Putamen (tissue), 1 donor: ENCODE data around the gene NSD2.
"Not testable (repeated sequence)": the region's sequence is repeated elsewhere in the genome, so short reads cannot be mapped to it uniquely, and the experiment has no call there.

Source experiments
- DNase-seq: peaks from one replicate; pipeline ENCODE4 v3.0.0-alpha.2; 2016; ENCODE audit warnings: low spot score

NSD2 gene

GRCh38 chr4:1899149-1900086 lies 28.2 kb downstream of the NSD2 start:
- peak; percentile 47 for DNase-seq

GRCh38 chr4:1900087-1900433 lies 28.9 kb downstream of the NSD2 start:
- no peak for DNase-seq

- DNase-seq = no peak
Observed at GRCh38 chr4:1900624-1901023, 29.4 kb downstream of the NSD2 start.

- no peak for DNase-seq
Observed at GRCh38 chr4:1901127-1901526, 29.9 kb downstream of the NSD2 start.

GRCh38 chr4:1902243-1902642 lies 31.1 kb downstream of the NSD2 start:
- DNase-seq = no peak

GRCh38 chr4:1903035-1903434 lies 31.8 kb downstream of the NSD2 start:
- DNase-seq = no peak

- DNase-seq = no peak
Observed at GRCh38 chr4:1904042-1904441, 32.8 kb downstream of the NSD2 start.

- DNase-seq = no peak
Observed at GRCh38 chr4:1907848-1908525, 36.8 kb downstream of the NSD2 start.

- DNase-seq = not testable (repeated sequence)
Observed at GRCh38 chr4:1909696-1910095, 38.5 kb downstream of the NSD2 start.

- peak; percentile 17 for DNase-seq
Observed at GRCh38 chr4:1910643-1911042, 39.5 kb downstream of the NSD2 start.

- DNase-seq = not testable (repeated sequence)
Observed at GRCh38 chr4:1911316-1911715, 40.1 kb downstream of the NSD2 start.

- no peak for DNase-seq
Observed at GRCh38 chr4:1922821-1923220, 51.6 kb downstream of the NSD2 start.

GRCh38 chr4:1927675-1928074 lies 56.5 kb downstream of the NSD2 start:
- no peak for DNase-seq

- no peak for DNase-seq
Observed at GRCh38 chr4:1928356-1929239, 57.4 kb downstream of the NSD2 start.

- no peak for DNase-seq
Observed at GRCh38 chr4:1932736-1933135, 61.5 kb downstream of the NSD2 start.

GRCh38 chr4:1933700-1934099 lies 62.5 kb downstream of the NSD2 start:
- no peak for DNase-seq

GRCh38 chr4:1937550-1937949 lies 66.4 kb downstream of the NSD2 start:
- DNase-seq = no peak

- DNase-seq = no peak
Observed at GRCh38 chr4:1938027-1938426, 66.8 kb downstream of the NSD2 start.

GRCh38 chr4:1939664-1940509 lies 68.7 kb downstream of the NSD2 start:
- DNase-seq = no peak

GRCh38 chr4:1940566-1940965 lies 69.4 kb downstream of the NSD2 start:
- no peak for DNase-seq

- DNase-seq = no peak
Observed at GRCh38 chr4:1943928-1944327, 72.7 kb downstream of the NSD2 start.
